ENCODE results near the gene PNRC1.

The PNRC1 gene

DNA sequence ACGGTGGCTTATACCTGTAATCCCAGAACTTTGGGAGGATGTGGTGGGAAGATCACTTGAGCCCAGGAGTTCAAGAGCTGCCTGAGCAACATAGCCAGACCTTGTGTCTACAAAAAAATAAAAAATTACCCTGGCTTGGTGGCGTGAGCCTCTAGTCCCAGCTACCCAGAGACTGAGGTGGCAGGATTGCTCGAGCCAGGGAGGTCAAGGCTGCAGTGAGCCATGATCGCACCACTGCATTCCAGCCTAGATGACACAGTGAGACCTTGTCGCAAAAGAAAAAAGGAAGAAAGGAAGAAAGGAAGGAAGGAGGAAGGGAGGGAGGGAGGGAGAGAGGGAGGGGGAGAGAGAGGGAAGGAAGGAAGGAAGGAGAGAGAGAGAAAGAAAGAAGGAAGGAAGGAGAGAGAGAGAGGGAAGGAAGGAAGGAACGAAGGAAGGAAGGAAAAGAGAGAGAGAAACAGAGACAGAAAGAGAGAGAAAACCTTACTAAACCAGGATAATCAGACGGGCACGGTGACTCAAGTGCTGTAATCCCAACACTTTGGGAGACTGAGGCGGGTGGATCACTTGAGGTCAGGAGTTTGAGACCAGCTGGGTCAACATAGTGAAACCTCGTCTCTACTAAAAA lies 10.9 kb upstream of the PNRC1 start:
- DNase-seq (ENCODE audit: low read depth) = no peak
- no peak overlapping the region for H3K4me3 ChIP-seq (ENCODE audit: low read length)
- TF ChIP-seq, protein P1, sequence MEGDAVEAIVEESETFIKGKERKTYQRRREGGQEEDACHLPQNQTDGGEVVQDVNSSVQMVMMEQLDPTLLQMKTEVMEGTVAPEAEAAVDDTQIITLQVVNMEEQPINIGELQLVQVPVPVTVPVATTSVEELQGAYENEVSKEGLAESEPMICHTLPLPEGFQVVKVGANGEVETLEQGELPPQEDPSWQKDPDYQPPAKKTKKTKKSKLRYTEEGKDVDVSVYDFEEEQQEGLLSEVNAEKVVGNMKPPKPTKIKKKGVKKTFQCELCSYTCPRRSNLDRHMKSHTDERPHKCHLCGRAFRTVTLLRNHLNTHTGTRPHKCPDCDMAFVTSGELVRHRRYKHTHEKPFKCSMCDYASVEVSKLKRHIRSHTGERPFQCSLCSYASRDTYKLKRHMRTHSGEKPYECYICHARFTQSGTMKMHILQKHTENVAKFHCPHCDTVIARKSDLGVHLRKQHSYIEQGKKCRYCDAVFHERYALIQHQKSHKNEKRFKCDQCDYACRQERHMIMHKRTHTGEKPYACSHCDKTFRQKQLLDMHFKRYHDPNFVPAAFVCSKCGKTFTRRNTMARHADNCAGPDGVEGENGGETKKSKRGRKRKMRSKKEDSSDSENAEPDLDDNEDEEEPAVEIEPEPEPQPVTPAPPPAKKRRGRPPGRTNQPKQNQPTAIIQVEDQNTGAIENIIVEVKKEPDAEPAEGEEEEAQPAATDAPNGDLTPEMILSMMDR (conservative IDR thresholded peaks at IDR 0.05; ENCODE audit: low read length) = no peak

DNA sequence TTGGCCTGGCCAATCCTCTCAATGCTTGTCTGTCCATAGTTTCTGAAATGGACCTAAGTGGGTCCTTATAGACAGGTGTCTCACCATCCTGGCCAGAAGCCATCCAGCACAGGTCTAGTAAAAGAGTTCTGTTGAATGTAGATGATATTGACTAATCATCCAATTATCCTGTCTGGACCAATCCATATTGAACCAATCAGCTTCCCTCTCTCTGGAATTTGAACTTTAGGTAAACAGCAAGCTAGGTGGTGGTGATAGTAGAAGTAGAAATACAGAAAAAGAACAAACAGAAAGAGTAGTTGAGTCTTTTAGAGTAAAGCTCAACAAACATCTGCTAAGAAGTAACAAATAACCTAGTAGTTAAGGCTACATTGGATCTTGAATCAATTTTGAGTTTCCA lies 9.5 kb upstream of the PNRC1 start:
- no peak overlapping the region for H3K4me3 ChIP-seq (ENCODE audit: low read length)
- DNase-seq (ENCODE audit: low read depth) = no peak
- TF ChIP-seq, protein P1 (conservative IDR thresholded peaks at IDR 0.05; ENCODE audit: low read length) = no peak

DNA sequence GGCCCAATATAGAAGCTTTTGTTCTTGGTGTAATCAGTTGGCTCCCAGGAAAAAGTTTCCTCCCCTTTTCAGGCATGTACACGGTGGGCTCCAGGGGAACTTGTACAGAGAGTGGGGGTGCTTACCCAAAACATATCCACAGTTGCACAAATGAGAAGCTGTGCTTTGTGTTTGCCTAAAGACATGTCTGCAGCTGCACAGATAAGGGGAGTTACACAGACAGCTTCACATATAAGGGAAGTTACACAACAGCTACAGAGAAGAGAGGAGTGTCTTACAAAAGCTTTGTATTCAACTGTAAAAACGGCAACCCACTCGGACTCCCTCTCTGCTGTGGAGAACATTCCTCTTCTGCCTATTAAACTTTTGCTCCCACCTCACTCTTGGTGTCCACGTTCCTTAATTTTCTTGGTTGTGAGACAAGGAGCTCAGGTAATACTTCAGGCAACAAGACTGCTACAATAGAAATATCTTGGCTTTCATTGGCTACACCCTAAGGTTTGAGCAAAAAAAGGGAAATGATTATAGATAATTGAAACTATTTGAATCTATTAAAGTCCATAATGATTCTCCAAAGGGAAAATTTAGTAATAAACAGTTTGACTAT lies 7.4 kb upstream of the PNRC1 start:
- DNase-seq (ENCODE audit: low read depth) = no peak
- TF ChIP-seq, protein P1 (conservative IDR thresholded peaks at IDR 0.05; ENCODE audit: low read length) = no peak
- H3K4me3 ChIP-seq (ENCODE audit: low read length) = no peak overlapping the region

DNA sequence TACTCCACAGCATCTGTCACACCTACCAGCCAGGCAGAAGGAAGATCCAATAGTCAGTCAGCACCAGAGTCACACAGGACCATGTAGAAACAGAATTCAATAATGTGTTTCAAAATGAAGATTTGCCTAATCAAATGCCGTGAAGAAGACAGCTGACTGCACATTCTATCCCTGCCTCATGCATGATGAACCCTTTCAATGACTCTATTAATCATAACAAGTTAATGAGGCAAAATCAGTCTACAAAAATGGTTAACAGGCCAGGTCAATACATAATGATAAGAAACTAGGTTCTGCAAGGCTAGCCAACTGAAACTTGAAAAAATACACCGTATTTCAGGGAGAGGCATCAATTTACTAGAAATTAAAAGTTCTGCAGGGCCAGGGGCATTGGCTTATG lies 6.7 kb upstream of the PNRC1 start:
- H3K4me3 ChIP-seq (ENCODE audit: low read length) = no peak overlapping the region
- no peak for DNase-seq (ENCODE audit: low read depth)
- TF ChIP-seq, protein P1 (conservative IDR thresholded peaks at IDR 0.05; ENCODE audit: low read length) = no peak

DNA sequence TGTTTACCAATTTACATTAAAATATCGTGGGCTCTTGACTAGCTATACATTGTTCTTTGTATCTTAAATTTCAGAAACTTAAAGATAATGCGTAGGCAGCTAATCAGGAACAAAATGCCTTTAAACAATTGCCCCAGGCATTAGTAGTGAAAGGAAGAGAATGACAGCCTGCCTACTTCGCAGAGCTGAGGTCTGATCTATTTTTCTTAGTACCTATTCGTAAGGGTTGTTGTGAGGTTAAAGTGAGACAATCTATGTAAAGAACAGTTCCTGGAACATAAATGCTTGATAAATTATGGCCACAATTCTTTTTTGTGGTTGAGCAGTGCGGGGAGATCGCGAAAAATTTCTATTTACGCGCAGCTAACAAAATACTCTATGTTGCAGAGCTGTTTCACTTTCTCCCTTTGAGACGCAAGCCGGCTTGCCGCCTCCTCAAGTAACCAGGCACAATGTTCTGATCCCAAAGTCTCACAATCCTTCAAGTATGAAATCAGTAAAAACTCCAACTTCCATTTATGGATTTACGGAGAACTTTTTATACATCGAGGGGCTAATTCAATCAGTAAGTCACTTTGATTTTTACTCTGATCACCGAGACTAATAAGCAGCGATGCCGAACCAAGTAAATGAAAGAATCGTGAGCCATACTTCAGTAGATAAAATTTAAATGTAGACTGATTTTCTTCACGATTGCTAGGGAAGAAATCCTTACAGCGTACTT lies 878 bp upstream of the PNRC1 start:
- TF ChIP-seq, protein P1 (conservative IDR thresholded peaks at IDR 0.05; ENCODE audit: low read length) = no peak
- H3K4me3 ChIP-seq (ENCODE audit: low read length) = peak overlapping the region; percentile 62
- peak; percentile 58 for DNase-seq (ENCODE audit: low read depth)

DNA sequence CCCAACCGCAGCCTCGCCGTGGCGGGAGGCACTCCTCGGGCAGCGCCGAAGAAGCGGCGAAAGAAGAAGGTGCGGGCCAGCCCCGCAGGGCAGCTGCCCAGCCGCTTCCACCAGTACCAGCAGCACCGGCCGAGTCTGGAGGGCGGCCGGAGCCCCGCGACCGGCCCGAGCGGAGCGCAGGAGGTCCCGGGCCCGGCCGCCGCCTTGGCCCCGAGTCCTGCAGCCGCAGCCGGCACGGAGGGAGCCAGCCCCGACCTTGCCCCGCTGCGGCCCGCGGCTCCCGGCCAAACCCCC lies 525 bp downstream of the PNRC1 start:
- no peak for DNase-seq (ENCODE audit: low read depth)
- peak overlapping the region; percentile 97 for H3K4me3 ChIP-seq (ENCODE audit: low read length)
- TF ChIP-seq, protein P1 (conservative IDR thresholded peaks at IDR 0.05; ENCODE audit: low read length) = no peak

All from AG10803 (cell line).